Endodermal cell (in vitro differentiated cells): Measurements from ENCODE around the gene IPPK. TPM values are rescaled to one million over a fixed set of nuclear protein-coding genes. Genes with fewer than 3 reads are reported as not detected.

ENCODE experiments used
- DNase-seq: peaks from one replicate; pipeline ENCODE4 v3.0.0-alpha.2; 2017
- H3K27ac ChIP-seq: 2 replicates; pipeline ENCODE4 v1.5.1; 2013; ENCODE audit warnings: mild to moderate bottlenecking, low read depth, low read length, moderate library complexity
- H3K27me3 ChIP-seq: 2 replicates; pipeline ENCODE4 v1.6.1; 2013; ENCODE audit warnings: mild to moderate bottlenecking, low read length, moderate library complexity; ENCODE audit not compliant: insufficient read depth, control insufficient read depth, poor library complexity, severe bottlenecking
- H3K36me3 ChIP-seq: 2 replicates; pipeline ENCODE4 v1.7.0; 2013; ENCODE audit warnings: mild to moderate bottlenecking, low read length, moderate library complexity; ENCODE audit not compliant: control insufficient read depth, insufficient read depth
- H3K4me1 ChIP-seq: one replicate; pipeline ENCODE4 v1.7.0; 2013; ENCODE audit warnings: low read length; ENCODE audit not compliant: control insufficient read depth, insufficient read depth
- H3K4me3 ChIP-seq: 2 replicates; pipeline ENCODE4 v1.5.1; 2013; ENCODE audit warnings: mild to moderate bottlenecking, low read length, moderate library complexity
- H3K9ac ChIP-seq: 2 replicates; pipeline ENCODE4 v1.6.1; 2013; ENCODE audit warnings: mild to moderate bottlenecking, low read length, moderate library complexity; ENCODE audit not compliant: poor library complexity, severe bottlenecking; ENCODE audit errors: extremely low read depth
- H3K9me3 ChIP-seq: 2 replicates; pipeline ENCODE4 v1.6.1; 2013; ENCODE audit warnings: mild to moderate bottlenecking, low read length, moderate library complexity; ENCODE audit not compliant: control insufficient read depth
- H3K27ac Mint-ChIP-seq: 2 replicates; pipeline ENCODE4 v1.8.0; 2020; ENCODE audit warnings: mixed read lengths
- H3K27me3 Mint-ChIP-seq: 2 replicates; pipeline ENCODE4 v1.8.0; 2021; ENCODE audit warnings: mild to moderate bottlenecking, mixed read lengths; ENCODE audit not compliant: insufficient read depth
- H3K36me3 Mint-ChIP-seq: 2 replicates; pipeline ENCODE4 v1.8.0; 2020; ENCODE audit warnings: low read depth, mixed read lengths
- H3K4me1 Mint-ChIP-seq: 2 replicates; pipeline ENCODE4 v1.8.0; 2020; ENCODE audit warnings: mixed read lengths
- H3K4me3 Mint-ChIP-seq: 2 replicates; pipeline ENCODE4 v1.8.0; 2020; ENCODE audit warnings: mild to moderate bottlenecking, moderate library complexity, mixed read lengths
- H3K9me3 Mint-ChIP-seq: 2 replicates; pipeline ENCODE4 v1.8.0; 2020; ENCODE audit warnings: mild to moderate bottlenecking, mixed read lengths
- CTCF ChIP-seq: fragments of 200-600 bp; sonication (generic); conservative IDR thresholded peaks from 2 replicates; pipeline ENCODE4 v1.5.0; 2021; ENCODE audit warnings: antibody characterized with exemption, mild to moderate bottlenecking
- WGBS, 2 experiments: methylation state at CpG; one replicate each; pipeline versions ENCODE4 v1.1.5 to v1.1.7; 2013; ENCODE audit warnings: missing lambda C conversion rate in 2 of 2, mixed read lengths in 1 of 2; ENCODE audit not compliant: insufficient coverage in 1 of 2, insufficient read length in 1 of 2; 5-methylcytosine and 5-hydroxymethylcytosine counted together
- total RNA-seq, 2 donors: library from RNA; stranded (reverse); fragmentation: NEBNext Ultra II Directional in 1 of 2; extraction: Animal tissue kit (Norgen Biotek cat#: 25700) in 1 of 2; gene quantifications; 2 replicates in 1 of 2; 3 replicates in 1 of 2; pipeline ENCODE4 v1.2.1, GENCODE V29; 2021

Gene IPPK
- total RNA-seq, 2 donors from 2014 or later = 9.3 TPM

GRCh38 chr9:92668746-92669526 is 995 bp downstream of the IPPK start:
- H3K27ac Mint-ChIP-seq = peak overlapping the region; percentile 86
- 33 to 55% methylated on average over 6 to 14 of the region's 14 CpGs for WGBS, 2 experiments
- H3K4me3 ChIP-seq = peak overlapping the region; percentile 98
- no peaks in the 10 kb centered on the region for H3K9me3 ChIP-seq
- no peaks in the 10 kb centered on the region for H3K36me3 ChIP-seq
- no peak for TF ChIP-seq CTCF
- peak; percentile 63 for DNase-seq
- H3K4me1 ChIP-seq = no peaks in the 10 kb centered on the region
- H3K36me3 Mint-ChIP-seq = peaks cover 4% of the 10 kb centered on the region
- no peaks in the 10 kb centered on the region for H3K27me3 ChIP-seq
- peaks cover 10% of the 10 kb centered on the region for H3K4me1 Mint-ChIP-seq
- peak overlapping the region; percentile 16 for H3K27ac ChIP-seq
- H3K4me3 Mint-ChIP-seq = peak overlapping the region; percentile 96
- no peaks in the 10 kb centered on the region for H3K9me3 Mint-ChIP-seq
- H3K9ac ChIP-seq = peak overlapping the region; percentile 87
- H3K27me3 Mint-ChIP-seq = no peaks in the 10 kb centered on the region

- no peak overlapping the region for H3K9ac ChIP-seq
- H3K4me3 ChIP-seq = no peak overlapping the region
- H3K27ac ChIP-seq = no peak overlapping the region
- no peaks in the 10 kb centered on the region for H3K9me3 Mint-ChIP-seq
- H3K4me1 ChIP-seq = no peaks in the 10 kb centered on the region
- WGBS, 2 experiments = 89 to 90% methylated on average over 3 to 8 of the region's 8 CpGs
- peaks cover 10% of the 10 kb centered on the region for H3K4me1 Mint-ChIP-seq
- H3K9me3 ChIP-seq = no peaks in the 10 kb centered on the region
- no peaks in the 10 kb centered on the region for H3K27me3 ChIP-seq
- DNase-seq = peak; percentile 21
- no peak for TF ChIP-seq CTCF
- no peak overlapping the region for H3K27ac Mint-ChIP-seq
- H3K4me3 Mint-ChIP-seq = no peak overlapping the region
- H3K36me3 ChIP-seq = no peaks in the 10 kb centered on the region
- peaks cover 4% of the 10 kb centered on the region for H3K36me3 Mint-ChIP-seq
- H3K27me3 Mint-ChIP-seq = no peaks in the 10 kb centered on the region
These were observed 2.9 kb downstream of the IPPK start for GRCh38 chr9:92666912-92667532.

GRCh38 chr9:92666236-92666635 is 3.7 kb downstream of the IPPK start:
- DNase-seq = peak; percentile 36
- H3K4me3 ChIP-seq = no peak overlapping the region
- H3K36me3 ChIP-seq = no peaks in the 10 kb centered on the region
- Mint-ChIP-seq H3K4me1 (peaks cover 10% of the 10 kb centered on the region), H3K36me3 (peaks cover 4% of the 10 kb centered on the region), H3K27me3 (no peaks in the 10 kb centered on the region), H3K27ac (no peak overlapping the region), H3K4me3 (no peak overlapping the region), H3K9me3 (no peaks in the 10 kb centered on the region)
- H3K27me3 ChIP-seq = no peaks in the 10 kb centered on the region
- no peak overlapping the region for H3K27ac ChIP-seq
- no peaks in the 10 kb centered on the region for H3K4me1 ChIP-seq
- no peak for TF ChIP-seq CTCF
- H3K9me3 ChIP-seq = no peaks in the 10 kb centered on the region
- H3K9ac ChIP-seq = no peak overlapping the region
- WGBS, 2 experiments = 93 to 97% methylated on average over 4 to 6 of the region's 6 CpGs
